Right hindlimb (tissue), 1 donor: ENCODE data around the gene TARP.
"Not testable (repeated sequence)": the region's sequence is repeated elsewhere in the genome, so short reads cannot be mapped to it uniquely, and the experiment has no call there.

Source experiments
- DNase-seq: peaks from one replicate; pipeline ENCODE4 v3.0.0-alpha.2; 2018

The TARP gene

GRCh38 chr7:38296059-38296857 is 22.8 kb upstream of the TARP start:
- DNase-seq = no peak

GRCh38 chr7:38294926-38295325 is 21.5 kb upstream of the TARP start:
- no peak for DNase-seq

- DNase-seq = no peak
Observed at GRCh38 chr7:38292442-38292841, 19.0 kb upstream of the TARP start.

- DNase-seq = no peak
Observed at GRCh38 chr7:38291650-38292049, 18.2 kb upstream of the TARP start.

- DNase-seq = no peak
Observed at GRCh38 chr7:38291117-38291647, 17.7 kb upstream of the TARP start.

GRCh38 chr7:38284553-38284952 is 11.1 kb upstream of the TARP start:
- no peak for DNase-seq

GRCh38 chr7:38283809-38284208 is 10.4 kb upstream of the TARP start:
- no peak for DNase-seq

- DNase-seq = no peak
Observed at GRCh38 chr7:38283107-38283506, 9.7 kb upstream of the TARP start.

- DNase-seq = no peak
Observed at GRCh38 chr7:38282081-38282480, 8.6 kb upstream of the TARP start.

GRCh38 chr7:38281266-38281665 is 7.8 kb upstream of the TARP start:
- no peak for DNase-seq

- no peak for DNase-seq
Observed at GRCh38 chr7:38280707-38281106, 7.3 kb upstream of the TARP start.

GRCh38 chr7:38280000-38280399 is 6.6 kb upstream of the TARP start:
- no peak for DNase-seq

GRCh38 chr7:38276096-38276877 is 2.9 kb upstream of the TARP start:
- no peak for DNase-seq

- no peak for DNase-seq
Observed at GRCh38 chr7:38274927-38275620, 1.6 kb upstream of the TARP start.

- no peak for DNase-seq
Observed at GRCh38 chr7:38274486-38274885, 1.1 kb upstream of the TARP start.

- not testable (repeated sequence) for DNase-seq
Observed at GRCh38 chr7:38270405-38270804, 3.0 kb downstream of the TARP start.

- not testable (repeated sequence) for DNase-seq
Observed at GRCh38 chr7:38269704-38270346, 3.6 kb downstream of the TARP start.

GRCh38 chr7:38265958-38266357 is 7.5 kb downstream of the TARP start:
- DNase-seq = not testable (repeated sequence)

- not testable (repeated sequence) for DNase-seq
Observed at GRCh38 chr7:38264602-38265001, 8.8 kb downstream of the TARP start.

GRCh38 chr7:38263274-38263673 is 10.2 kb downstream of the TARP start:
- not testable (repeated sequence) for DNase-seq

GRCh38 chr7:38262545-38262944 is 10.9 kb downstream of the TARP start:
- DNase-seq = no peak

- DNase-seq = not testable (repeated sequence)
Observed at GRCh38 chr7:38262026-38262425, 11.4 kb downstream of the TARP start.

GRCh38 chr7:38261601-38262000 is 11.8 kb downstream of the TARP start:
- DNase-seq = not testable (repeated sequence)
